COLO668 (cell line): ENCODE results near the gene FEZF2.

Experiments used
- DNase-seq: peaks from one replicate; lab custom pipeline; 2025; ENCODE audit not compliant: unreplicated experiment; lab: John Stamatoyannopoulos, UW

FEZF2 gene

DNA sequence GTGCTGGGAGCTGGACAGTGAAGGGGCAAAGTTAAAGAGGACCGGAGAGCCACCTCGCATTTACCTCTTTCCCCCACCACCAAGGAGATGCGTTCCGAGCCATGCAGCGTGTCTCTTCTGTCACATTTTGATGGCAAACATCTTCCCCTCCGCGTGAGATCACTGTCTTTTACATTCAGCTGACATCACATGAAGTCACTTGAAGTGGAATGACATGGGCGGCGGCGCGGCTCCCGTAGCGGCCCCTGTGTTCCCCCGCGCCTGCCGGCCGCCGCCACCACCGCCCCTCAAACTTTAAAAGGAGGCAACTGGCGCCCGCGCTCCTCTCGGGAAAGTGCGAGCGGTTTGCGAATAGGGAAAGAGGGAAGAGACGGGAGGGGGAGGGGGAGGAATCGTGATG is at the start of gene FEZF2:
FEZF2 (minus strand) TSS at position 336 of the 400 bp plus-strand sequence. CDS start 682 bp downstream, outside the sequence.
- peak; percentile 17 for DNase-seq

DNA sequence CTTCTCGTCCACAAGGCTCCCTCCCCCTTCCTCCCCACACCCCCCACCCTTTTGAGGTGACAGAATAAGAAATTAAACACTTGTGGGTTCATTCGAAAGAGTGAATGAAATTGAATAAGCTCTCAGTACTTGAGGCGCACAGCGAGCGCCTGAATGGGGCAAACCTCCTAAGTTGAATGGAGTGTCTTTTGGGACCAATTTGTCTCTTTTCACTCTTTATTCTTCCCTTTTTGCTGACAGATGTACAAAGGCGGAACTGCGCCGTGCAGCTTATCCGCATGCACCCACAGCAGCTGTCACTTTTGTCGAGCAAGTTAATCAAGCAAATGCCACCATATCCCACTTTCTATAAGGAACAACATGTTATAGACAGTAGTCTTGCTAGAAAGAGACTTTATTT is 47.9 kb upstream of the FEZF2 start:
- no peak for DNase-seq

DNA sequence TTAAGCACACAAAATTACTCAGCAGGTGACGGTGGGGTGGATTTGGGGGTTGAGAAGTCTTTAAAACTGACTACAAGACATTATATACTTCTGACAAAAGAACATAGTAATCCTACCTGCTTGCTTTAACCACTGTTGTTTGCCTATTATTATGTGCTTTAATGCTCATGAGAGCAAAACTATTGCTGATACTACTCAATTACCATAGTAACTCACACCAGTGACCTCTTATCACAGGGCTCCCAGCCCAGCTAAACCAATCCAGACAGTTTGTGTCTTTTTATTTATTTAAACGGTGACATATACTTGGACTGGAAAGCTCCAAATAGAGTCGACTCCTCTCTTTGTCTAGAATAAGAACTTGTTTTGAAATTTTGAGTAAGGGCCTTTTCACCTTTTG is 42.8 kb upstream of the FEZF2 start:
- no peak for DNase-seq

DNA sequence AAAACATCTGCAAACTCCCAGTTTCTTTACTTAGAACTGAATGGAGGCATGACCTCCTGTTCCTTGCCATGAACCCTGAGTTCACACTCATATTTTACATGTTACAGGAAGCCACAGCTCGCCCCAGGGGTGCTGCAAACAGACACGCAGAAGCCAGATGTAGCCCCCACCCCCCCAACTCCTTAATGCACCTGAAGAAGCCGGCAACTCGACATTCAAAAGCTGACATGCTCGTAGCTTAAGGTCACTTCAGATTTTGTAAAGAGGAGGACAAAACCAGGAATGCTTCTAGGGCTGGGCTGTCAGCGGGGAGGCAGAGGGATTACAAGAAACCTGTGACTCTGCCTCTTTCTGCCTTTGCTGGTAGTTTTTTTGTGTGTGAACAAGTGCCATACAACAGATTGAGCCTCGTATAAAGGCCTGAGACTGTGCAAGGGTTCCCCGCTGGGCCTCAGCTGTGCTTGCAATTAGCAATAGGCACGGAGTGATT is 42.0 kb upstream of the FEZF2 start:
- DNase-seq = no peak

DNA sequence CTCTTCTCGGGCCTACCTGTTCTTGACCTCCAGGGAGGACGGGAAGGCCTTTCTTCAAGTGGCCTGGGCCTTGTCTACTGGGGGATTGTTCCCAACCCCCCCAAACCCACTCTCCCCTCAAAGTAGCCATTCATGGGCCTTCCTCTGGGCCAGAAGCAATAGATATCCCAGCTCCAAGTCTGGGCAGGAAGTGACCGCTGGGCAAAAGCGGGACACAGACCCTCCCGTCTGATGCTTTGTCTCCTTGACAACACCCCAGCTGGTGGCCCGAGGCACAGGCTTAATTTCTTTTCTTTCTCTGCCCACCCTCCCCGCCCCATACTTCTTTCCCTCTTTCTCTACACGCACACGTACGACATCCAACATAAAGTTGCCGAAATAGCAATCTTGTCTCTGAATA is 41.4 kb upstream of the FEZF2 start:
- DNase-seq = no peak

DNA sequence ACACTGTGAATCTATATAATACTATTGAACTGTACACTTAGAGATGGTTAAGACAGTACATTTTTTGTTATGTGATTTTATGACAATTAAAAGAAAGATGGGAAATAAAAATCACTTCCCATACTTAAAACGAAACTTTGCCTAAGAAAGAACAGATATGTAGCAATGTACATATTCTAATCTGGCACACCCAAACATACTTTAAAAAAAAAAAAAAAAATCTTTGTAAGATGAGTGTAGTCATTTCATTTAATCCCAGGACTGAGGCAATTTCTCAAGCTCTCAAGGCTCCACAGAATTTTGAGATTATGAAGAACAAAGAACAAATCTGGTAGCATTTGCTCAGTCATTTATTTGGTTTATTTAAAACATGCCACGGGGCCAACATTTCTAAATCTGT is 40.3 kb upstream of the FEZF2 start:
- DNase-seq = no peak

DNA sequence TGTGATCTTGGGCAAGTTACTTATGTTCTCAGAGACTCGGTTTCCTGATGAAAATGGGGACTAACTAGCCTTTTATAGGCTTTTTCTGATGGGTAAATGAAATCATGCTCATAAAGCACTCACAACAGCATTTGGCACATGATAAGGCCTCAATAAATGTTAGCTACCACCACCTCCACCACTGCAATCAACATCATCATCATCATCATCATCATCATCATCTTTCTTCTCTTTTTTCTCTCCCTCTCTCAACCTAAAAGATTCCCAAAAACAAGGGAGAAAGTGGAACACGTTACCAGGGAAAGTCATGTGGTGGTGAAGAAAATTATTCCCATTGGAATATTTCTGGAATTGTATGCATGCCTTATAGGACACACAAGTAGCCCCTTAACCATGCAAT is 33.6 kb upstream of the FEZF2 start:
- no peak for DNase-seq

DNA sequence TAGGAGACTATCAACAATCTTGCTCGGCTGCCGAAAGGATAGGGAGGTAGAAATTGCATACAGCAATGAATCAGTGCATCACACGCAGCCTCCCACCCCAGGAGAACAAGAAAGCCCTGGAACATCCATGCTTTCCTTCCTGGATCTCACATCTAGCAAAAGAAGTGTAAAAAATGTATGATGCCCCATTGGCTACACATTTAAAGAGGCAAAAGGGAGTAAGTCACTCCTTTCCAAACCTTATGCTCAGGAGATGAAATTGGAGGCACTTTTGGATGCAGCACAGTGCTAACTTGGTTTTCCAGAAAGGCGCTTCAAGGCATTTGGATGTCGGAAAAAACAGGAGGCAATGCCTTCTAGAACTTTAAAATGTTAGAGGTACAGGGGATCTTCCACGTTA is 32.2 kb upstream of the FEZF2 start:
- DNase-seq = no peak

DNA sequence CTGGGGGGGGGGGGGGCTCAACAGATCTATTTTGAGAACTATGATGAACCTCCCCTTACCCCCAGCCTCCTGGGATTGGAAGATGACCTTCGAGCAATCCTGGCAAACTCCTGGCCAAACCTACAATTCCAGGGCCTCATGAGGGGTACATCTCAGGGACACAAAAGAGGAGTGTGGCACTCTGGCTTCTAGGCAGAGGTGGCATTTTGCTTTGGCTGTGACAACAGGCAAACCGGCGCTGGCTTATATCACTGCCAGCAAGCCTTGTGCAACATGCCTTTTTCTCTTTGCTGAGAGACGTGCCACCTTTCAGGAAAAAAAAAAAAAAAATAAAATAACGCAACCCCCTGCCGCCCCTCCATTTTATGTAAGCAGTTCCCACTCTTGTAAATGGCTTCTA is 31.8 kb upstream of the FEZF2 start:
- DNase-seq = no peak

DNA sequence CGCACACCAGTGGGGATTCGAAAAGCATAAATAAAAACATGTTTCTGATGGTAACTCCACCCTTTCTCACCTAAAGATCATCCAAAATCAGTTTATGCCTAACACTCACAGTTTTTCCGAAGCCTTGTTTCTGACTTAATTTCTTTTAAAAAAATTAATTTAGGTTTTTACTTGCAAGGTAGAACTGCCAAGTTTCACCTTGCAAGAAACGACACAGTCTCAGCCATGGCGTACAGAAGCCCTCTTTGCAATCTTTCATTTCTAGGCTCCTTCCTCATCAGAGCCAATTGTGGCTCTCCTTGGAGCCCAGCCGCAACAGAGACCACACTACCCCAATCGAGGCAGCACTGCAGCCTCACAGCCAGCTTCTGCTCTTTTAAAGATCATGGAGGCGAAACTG is 31.0 kb upstream of the FEZF2 start:
- DNase-seq = no peak

DNA sequence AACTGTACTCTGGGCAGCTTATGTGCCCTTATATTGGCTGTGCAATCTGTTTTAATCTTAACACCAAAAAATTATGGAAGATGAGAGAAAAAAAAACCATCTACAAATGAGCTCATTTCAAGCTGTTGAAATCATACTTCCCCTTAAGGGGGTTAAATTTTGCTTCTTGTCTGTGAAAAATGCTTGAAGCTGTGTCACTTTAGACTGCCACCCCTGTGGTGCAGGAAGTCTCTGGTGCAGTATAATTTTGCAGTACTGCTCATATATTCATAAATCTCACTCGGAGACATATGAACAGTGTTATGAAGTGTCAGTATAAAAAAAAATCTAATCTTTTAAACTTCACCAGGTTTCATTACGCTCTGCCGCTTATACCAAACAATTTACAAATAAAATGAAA is 30.4 kb upstream of the FEZF2 start:
- no peak for DNase-seq

DNA sequence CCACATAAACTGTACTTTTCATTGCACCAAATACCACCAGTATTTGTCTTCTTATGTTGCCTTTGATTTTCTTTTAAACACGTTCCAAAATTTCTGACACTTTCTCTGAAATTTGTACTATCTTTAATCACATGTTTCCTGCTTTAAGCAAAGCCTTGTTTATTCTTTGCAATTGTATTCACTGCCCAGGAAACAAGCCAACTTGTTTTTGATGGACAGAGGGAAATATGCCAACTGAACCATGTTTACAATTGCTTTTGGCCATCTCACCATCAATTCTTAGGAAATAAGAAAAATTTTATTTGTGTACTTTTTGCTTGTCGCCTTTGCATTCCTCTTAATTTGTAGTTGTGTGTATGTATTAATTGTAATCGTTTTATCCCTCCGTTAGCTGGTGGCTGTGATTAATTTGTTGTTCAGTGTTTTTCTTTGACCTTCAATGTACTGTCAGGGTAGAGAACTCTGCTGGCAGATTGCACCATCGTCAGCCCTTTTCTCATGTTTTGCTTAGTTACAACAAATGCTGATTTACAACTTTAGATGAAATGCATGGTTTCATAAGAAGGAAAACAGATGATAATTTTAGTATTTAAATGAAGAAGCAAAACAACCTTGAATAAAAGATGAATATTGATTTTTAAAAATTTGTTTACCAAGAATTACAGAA is 19.4 kb upstream of the FEZF2 start:
- DNase-seq = no peak

DNA sequence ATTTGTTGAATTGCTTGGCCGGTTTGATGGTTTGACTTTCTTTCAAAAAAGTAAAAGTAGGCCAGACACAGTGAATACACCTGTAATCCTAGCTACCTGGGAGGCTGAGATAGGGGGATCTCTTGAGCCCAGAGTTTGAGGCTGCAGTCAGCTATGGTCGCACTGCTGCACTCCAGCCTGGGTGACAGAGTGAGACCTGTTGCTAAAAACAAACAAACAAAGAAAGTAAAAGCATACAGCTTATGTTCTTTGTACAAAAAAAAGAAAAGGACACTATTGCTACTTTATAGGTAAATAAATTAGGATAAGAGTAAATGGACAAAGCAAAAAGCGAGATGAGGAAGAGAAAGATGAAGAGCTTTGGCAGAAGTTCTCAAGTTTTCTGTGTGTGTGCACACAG is 13.9 kb upstream of the FEZF2 start:
- no peak for DNase-seq

DNA sequence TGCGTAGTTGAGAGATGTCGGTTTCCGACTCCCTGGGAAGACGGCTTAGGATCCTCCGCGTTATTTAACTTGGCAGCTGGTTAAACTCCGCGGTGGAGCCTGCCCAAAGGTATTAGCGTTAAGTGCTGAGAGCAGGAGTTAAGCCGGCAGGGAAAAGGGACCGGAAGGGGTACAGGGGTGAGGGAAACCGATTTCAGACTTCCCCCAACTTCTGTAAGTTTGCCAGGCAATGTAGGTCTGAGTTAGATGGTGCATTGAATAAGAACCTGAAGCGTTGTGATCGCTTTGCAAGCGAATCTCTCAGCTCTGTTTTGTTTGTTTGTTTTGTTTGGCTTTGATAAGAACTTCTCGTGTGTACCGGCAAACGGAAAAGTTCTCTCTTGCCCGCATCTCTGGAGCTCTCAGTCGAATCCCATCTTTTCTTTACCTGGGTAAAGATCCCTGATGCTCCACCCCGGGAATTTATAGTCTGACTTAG is 6.0 kb upstream of the FEZF2 start:
- peak; percentile 11 for DNase-seq

DNA sequence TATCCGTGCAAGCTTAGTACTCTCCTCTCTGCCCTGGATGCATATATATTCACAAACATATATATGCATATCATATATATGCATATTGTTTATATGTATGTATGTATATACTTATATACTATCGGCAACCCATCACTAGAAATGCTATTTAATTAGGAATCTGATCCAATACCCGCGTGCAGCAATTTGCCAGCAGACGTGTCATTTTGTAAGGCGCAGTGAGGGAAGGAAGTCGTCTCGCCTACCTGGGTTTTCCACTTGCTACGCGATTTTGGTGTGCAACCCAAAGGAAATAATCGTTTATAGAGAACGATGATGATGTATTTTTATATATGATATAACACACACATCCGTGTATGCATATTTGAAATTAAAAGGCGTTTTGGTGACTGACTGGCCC is 5.6 kb upstream of the FEZF2 start:
- DNase-seq = no peak

DNA sequence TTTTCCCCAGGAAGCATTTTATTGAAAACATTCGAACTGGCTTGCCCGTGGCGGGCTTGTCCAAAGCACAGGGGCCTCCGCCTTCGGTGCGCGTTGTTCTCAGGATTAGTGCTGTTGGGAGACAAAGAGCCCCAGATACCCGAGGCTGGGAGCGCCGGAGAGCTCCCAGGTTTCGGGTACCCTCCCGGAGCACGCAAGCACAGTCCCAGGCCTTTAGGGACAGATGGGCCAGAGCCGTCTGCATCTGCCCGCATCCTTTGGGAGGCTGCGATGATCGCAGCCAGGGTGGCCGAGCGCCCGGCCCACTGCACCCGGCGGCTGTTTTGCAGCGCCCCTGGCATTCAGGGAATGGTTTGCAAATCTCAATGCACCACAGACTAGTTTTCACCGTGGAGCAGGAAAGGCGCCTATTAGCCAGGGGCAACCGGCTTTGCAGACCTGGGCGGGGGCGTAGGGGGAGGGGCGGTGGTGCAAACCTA is 5.0 kb upstream of the FEZF2 start:
- no peak for DNase-seq

DNA sequence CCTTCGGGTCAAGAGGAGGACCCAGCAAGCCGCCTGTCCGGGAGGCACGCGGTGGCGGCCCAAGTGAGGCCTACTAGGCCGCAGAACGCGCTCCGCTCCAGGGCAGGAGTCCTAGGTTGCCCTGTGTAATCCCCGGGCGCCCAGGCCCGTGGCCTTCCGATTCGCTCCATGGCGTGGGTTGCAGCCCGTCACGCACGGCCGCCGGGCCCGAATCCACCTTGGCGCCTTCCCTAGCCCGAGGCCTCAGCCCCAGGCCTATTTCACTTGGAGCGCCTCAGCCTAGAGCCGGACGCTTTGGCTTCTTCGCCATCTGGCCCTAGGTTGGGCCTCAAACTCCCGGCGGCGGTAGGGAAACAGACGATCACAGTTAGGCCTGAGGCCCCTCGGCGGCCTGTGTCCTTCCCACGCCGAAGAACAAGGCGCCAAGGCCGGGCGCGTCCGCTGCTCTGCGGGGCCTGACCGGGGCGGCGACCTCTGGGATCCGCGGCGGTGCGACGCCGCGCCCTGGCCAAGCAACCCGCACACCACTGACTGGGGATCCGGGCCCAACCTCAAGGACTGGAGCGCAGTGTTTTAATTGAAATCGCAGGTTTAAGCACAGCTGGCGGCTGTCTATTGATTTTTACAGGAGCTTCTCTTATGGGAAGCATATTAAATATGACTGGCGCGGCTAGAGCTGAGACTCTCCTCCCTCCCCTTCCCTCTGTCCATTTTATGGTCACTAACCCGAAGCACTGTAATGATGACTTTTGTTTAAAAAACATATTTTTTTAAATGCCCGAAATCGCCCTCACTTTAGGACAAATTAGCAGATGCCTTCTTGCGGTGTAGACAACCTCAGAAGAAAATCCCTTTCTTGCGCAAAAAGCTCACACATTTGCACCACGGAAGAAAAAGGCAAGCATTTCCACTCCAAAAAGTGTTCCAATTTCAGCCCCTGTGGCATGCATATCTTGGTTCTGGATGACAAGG is 3.8 kb upstream of the FEZF2 start:
- no peak for DNase-seq

DNA sequence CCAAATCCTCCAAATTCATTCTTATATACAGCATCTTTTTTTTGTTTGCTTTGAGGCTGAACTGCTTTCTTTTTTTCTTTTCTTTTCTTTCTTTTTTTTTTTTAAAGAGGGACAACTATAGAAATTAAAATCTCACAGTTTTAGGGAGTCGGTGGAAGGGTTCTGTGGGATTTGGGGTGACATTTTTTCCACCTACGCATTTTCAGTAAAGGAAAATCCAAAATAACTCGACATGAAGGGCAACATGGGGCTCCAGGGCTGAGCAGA is 3.0 kb upstream of the FEZF2 start:
- DNase-seq = no peak

DNA sequence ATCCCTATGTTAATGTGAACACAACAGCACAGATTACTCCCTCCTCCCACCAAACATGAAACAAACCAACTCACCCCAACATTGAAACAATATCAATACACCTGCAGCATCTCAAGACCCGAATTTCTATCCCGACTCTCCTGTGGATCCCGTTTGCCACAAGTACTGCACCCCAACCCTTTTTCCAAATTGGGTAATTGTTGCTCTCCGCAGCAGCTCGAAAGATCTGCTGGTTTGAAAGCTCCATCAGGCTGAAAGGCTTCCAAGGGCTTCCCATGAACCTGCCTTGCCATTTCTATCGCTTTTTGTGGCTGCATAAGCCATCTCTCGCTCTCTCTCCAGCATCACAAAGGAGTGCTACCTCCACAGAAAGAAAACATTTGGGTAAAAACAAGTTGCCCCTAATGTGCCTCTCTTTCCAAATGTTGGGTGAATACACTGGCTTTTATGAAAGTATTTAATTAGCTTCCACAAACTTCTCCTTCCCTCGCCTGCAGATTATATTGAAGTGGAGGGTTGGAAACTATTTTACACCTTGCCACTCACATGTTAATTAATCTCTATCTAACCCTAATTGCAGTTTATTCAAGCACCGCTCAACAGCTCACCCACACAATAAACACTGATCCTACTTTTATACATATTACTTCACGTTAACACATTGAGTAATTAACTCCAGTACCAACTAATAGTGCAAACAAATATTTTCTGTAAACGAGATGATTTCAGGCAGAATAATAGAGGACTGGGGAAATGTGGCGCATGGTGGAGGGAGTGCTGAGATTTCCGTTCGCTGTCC is 2.5 kb upstream of the FEZF2 start:
- DNase-seq = no peak

DNA sequence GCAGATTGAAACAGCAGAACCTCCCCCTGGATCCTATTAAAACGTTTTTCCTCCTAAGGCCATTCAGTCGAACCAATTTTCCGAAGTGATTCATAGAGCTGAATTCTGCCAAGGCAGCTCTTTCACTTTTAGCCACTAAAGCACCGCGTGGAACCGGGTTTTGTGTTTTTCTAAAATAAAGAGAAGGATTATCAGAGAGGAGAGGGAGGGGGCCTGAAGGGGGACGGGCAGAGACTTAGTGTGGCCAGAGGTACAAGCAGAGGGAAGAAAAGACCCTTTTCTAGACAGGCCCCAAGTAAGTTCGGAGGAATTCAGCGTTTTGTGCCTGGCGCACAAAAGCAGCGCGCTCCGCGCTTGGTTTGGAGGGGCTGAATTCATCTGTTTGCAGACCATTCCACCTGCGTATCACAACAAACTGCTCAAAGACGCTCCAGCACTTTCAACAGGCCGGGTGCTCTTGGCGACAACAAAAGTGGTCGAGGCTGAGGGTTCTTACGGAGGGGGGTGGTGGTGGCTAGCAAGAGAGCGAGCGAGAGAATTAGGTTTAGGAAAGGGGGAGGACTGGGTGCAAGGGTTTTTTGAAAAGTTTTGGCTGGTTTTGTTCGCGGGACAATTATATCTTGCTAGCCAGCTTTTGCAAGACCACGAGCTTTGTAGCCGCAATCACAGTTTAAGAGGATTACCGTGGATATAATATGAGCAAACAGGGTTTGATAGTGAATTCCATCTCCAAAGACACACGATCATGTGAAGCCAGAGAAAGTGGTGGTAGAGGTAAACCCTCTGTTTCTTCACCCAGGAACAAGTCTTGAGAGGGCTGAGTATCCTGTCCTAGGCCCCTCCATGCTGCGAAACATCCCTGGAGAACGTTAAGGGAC is 1.2 kb upstream of the FEZF2 start:
- DNase-seq = no peak
